HG02938 (cell line): ENCODE data around the gene C1orf185.
"Not testable (repeated sequence)": the region's sequence is repeated elsewhere in the genome, so short reads cannot be mapped to it uniquely, and the experiment has no call there.

Experiments
- ATAC-seq: cut with Tn5 transposase; IDR thresholded peaks from one replicate; pipeline ENCODE4 v1.9.1; 2021; ENCODE audit warnings: mild to moderate bottlenecking, moderate library complexity; ENCODE audit not compliant: unreplicated experiment

C1orf185 gene

DNA sequence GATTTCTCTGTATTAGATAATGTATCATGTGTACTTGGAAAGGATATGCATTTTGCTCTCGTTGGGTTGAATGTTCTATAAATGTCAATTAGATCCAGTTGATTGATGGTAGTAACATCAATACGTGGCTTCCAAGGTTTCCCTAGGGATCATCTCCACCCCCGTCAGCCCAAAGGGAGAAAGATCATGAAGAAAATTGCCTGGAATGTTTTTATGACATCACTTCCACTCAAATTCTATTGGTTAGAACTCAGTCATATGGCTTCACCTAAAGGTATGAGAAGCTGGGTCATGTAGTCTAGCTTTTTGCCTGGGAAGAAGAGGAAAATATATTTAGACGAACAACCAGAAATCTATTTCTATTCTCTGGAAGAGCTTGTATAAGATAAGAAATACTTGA lies at the start of gene C1orf185:
TSS of gene C1orf185 (plus strand) at position 253 of the 400 bp plus-strand sequence. CDS start at position 259, 6 bp downstream.
- ATAC-seq = no peak

DNA sequence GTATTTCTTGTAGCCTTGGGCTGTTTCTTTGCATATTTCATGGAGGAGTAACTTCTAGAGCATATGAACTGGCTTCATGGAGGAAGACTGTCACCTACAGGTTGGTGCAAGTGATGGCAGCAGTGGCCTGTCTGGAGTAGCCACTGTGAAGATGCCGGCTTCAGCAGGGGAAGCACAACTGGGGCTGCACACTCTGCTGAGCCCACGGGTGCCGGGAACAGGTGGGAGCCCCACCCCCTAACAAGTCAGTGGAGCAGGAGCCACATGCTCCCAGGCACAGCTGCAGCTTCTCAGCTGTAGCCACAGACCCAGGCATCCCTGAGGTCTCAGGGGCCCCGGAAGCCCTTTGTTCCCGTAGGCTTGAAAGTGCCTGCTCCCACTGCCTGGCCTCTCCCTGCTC lies 43.2 kb upstream of the C1orf185 start:
- no peak for ATAC-seq

DNA sequence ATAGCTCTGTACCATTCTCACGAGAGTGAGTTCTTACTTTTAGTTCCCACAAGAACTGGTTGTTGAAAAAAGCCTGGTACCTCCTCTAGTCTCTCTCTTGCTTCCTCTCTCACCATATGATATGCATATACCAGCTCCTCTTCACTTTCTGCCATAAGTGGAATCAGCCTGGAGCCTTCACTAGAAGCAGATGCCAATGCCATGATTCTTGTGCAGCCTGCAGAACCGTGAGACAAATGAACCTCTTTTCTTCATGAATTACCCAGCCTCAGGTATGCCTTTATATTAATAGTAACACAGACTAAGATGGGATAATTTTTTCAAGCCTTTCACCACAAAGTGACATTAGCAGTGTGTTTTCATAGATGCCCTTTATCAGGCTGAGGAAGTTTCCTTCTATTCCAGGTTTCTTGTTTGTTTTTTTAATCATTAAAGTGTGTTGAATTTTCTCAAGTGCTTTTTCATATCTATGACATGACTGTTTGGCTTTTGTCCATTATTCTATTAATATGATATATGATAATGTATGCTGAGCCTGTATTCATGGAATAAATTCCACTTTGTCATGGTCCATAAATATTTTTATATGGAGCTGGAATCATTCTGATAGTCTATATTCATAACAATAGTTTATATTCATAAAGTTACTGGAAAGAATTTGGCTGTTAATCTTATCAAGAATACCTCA lies 40.7 kb upstream of the C1orf185 start:
- no peak for ATAC-seq

DNA sequence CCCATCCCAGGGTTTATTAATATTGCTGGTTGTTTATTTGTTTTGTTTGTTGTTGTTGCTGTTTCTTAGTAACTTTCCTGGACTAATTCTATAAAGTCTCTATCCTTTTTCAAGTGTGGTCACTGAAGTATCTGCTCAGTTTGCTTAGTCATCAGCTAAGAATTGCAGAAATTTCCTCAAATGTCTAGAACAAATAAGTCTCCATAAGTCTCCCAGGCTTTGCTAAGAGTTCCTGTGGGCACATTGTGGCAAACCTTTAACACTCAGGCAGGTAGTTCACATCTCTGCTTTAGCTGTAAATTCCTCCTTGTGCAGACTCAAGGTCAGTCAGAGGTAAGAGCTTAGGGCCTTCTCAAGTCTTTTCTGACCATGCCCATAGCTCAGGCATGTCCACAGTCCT lies 38.9 kb upstream of the C1orf185 start:
- no peak for ATAC-seq

DNA sequence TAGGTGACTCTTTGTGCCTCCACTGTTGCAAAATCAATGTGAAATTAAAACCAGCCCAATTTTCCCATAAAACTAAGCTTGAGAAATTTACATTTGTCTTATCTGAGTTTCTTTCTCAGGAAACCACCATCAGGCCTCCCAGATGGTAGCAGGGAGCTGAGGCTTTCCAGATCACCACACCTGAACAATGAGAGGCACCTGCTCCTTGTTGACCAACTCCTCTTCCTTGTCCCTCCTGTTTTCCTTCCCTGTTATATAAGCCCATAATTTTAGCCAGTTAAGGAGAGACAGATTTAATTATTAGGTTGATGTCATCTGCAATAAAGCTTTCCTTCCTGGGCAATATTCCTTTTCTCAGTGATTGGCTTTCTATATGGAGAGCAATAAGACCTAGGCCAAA lies 32.0 kb upstream of the C1orf185 start:
- ATAC-seq = no peak

DNA sequence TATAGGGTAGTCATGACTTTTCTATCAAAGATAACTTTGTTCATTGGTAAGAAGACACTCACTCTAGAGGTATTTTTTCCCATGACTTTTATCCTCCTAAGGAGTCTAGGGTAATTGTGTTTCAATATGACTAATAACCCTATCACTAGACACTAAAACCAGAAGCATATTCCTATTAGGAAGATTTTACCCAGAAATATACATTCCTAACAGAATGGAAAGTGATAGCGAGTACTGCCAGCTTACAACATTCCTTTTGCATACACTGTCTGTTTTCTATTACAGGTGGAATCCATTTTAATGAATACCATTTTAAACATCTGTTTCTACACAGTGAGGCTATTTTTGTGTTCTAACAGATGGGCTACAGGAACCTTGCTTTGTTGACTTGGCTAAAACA lies 31.4 kb upstream of the C1orf185 start:
- ATAC-seq = no peak

DNA sequence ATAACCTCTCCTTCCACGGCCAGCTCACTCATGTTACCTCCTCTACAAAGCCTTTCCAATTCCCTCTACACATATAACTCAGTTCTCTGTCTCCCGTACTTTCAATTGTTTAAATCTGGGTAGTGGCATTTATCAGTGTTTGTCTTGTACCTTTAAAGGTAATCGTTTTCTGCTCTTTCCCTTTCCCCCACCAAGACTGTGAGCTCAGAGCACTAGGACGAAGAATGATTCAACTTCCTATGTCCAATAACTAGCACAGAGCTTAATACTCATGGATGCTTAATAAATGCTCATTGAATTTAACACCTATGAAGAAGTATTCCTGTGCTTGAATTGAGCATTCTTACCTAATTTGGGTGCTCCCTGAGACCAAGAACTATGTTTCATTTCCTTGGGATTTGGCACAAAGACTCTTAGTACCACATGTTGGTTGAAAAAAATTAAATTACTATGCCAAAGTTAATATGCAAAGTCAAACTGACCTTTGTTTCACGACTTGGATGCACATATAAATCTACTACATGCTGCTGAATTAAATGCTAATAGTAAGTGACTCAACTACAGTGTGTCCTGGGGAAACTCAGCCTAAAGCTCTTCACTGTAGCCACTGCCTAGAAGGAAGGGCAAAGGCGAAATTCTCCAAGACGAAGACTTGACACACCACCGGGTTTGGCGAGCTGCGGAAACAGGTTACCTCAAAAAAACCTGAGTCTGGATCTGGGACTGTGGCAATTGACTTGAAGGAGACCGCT lies 30.6 kb upstream of the C1orf185 start:
- ATAC-seq = no peak

DNA sequence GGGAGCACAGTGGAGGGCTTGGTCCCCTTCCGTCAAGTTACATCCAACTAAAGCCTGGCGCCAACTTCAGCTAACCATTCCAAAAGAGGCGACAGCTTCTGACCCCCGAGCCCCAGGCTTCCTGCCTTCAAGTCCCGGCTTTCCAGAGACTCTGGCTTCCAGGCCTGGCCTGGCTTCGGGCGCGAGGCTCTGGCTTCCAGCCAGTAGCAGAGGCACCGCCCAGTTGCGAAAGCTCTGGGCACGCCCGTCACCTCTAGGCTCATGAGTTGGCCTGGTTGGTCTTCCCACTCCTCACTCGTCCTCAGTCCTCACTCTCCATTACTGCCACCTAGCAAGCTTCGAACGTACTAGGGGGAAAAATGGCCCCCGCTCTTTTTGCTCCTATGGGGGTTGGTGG lies 30.0 kb upstream of the C1orf185 start:
- ATAC-seq = no peak

DNA sequence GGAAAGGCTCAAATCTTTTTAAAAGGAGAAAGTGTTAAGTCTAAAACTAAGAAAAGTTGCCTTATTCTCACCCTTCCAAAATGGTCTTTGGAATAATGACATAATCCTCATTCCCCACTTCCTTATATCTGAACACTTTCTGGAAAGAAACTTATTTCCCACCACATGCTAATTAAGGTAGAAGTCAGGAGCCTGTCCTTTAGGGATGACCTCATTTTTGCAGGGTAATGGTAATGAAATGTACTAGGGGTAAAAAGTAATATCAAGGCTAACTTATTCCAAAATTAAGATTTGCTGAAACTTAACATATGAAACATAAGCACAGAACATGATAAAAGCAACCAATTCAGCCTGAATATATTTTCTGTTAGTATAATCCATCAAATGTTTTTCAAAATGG lies 29.4 kb upstream of the C1orf185 start:
- no peak for ATAC-seq

DNA sequence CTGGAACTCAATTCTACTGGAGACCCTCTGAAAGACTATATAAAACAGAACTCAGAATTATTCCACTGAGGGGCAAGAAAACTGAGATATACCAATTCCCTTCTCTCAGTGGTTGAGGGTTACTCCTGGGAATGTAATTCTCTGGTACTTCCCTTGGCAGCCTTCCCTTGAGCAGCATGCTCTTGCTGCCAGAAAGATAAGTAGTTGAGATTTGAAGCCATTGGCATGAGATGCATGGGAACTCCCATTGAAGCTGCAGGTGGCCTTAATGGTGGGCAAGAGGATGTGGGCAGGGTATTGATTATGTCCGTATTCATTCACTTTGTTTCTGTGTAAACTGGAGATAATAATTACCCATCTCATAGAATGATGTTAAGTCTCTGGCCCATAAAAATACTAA lies 28.6 kb upstream of the C1orf185 start:
- no peak for ATAC-seq

DNA sequence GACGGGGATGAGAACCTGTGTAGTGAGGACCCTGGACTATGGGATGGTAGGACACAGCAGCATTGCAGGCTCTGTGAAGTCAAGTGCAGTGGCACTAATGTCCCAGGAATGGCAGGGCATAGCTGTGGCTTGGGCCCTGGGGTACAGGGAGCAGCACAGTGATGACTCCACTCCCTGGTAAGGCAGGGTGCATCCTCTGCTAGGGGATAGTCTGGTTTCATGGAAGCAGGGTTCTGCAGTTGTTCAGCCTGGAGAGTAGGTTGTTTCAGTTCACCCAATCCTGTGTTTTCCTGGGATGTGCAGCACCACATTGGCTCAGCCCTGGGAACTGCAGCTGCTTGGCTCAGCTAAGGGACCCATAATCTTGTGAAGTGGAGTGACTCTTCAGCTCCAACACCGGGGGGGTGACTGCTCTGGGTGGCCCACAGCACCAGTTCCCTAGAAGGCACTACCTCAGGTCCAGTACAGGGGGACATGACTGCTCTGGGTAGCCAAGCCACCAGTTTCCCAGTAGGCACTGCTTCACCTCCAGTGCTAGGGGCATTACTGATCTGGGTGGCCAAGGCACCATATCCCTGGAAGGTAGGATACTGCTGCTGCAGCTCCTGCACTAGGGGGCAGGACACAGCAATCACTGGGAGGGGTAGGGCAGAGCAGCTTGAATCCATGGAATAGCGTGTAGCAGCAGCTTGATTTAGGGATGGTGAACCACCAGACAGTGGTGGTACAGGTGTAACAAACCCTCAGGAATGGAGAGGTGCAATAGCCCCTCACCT lies 15.3 kb upstream of the C1orf185 start:
- no peak for ATAC-seq

DNA sequence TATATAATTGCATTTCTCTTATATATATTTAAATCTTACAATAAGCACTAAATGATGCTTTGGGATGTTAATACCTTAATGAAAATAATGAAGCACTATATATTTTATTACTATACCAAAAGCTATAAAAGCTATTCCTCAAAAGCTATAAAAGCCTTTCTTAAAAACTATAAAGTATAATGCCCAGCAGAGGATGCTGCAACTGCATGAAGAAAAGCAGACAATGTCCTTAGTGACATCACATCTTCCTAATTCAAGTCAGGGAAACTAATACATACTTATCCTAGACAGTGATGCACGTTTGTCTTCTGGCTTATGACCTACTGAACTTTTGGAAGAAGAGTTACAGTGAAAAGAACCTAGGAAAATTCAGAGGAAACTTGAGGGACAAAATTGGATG lies 13.6 kb upstream of the C1orf185 start:
- no peak for ATAC-seq

DNA sequence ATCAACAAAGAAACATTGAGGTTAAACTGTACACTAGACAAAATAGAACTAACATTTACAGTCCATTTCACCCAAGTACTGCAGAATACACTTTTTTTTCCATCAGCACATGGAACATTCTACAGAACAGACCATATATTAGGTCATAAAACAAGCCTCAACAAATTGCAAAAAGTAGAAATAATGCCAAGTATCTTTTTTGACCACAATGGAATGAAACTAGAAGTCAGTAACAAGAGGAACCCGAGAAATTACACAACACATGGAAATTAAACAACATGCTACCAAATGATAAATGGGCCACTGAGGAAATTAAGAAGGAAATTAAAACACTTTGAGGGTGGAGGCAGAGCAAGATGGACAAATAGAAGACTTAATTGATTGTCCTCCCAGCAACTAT lies 8.4 kb upstream of the C1orf185 start:
- no peak for ATAC-seq

DNA sequence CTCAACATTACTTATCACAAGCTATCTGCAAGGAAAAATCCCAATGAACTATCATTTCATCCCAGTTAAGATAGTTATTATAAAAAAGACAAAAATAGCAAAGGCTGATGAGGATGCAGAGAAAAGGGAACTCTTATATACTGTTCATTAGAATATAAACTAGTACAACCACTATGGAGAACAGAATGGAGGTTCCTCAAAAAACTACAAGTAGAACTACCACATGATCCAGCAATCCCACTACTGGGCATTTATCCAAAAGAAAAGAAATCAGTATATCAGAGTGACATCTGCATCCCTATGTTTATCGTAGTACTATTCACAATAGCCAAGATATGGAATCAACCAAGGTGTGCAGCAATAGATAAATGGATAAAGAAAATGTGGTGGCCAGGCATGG lies 4.9 kb upstream of the C1orf185 start:
- ATAC-seq = no peak

DNA sequence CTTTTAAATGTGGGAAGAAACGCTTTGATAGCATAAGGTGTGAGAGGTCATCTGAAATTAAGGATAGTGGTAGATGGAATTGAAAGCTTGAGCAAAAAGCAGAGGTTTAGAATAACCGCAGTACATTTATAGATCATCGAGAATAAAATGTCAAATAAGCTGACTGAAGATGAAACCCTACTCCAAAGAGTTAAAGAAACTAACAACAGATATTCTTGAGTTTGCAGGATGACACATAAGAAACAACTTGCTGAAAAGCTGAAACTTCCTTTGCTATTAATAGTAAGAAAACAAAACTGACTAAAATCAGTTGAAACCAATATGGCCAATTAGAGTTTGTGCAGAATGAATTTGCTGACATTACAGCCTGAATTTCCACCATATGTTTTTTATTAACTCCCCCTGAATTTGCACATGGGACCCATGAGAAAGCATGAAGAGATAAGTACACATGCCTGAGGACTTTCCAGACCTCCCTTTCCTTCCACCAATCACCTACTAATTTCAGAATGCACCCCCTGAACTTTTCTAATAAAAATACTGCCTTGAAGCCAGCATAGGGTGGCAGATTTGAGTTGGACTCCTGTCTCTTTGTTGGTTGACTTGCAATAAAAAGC lies 1.7 kb upstream of the C1orf185 start:
- no peak for ATAC-seq

DNA sequence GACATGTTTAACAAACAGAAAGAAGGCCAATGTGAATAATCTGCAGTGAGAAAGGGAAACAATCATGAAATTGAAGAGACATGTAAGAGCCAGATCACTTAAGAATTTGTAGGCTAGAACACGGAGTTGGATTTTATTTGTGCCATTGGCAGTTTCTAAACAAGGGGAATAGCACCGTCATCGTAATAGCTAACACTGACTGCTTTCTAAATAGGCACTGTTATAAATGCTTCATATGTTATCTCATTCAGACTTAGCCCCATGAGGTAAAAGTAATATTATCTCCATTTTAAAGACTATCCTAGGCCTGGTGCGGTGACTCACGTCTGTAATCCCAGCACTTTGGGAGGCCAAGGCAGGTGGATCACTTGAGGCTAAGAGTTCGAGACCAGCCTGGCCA lies 12.1 kb downstream of the C1orf185 start:
- no peak for ATAC-seq

DNA sequence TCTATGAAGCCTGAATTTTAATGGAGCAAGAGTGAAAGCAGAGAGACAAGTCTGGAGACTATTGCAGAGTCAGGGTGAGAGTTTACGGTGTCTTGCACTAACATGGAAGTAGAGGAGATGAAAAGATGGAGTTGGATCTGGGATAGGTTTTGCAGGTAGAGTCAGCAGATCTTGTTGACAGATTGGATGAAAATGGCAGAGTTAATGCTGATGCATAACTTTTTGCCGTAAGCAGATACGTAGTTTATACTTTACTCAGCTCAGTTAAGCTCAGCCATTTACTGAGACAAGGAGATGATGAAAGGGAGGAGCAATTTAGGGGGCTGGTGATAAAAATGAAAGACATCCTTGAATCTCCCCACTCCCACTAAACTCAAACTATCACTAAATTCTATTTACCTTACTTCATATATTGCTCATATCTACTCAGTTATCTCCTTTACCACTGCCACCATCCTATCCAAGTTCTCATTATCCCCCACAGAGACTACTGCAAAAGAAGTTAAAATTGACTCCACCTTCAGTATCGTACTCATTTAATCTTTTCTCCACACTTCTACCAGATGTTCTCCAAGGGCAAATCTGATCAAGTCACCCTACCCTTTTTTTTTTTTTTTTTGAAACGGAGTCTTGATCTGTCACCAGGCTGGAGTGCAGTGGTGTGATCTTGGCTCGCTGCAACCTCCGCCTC lies 13.8 kb downstream of the C1orf185 start:
- ATAC-seq = no peak

DNA sequence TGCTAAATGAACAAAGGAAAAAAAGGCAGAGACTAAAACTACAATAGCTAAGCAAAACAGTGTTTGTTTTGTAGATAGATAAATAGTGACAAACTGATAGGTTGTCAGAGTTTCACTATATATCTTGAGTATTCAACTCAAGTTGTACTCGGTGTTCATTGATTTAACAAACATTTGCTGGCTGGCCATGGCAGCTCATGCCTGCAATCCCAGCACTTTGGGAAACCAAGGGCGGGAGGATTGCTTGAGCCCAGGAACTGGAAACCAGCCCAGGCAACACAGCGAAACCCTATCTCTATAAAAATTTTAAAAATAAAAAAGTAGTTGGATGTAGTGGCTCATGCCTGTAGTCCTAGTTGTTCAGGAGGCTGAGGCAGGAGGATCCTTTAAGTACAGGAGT lies 17.3 kb downstream of the C1orf185 start:
- no peak for ATAC-seq

DNA sequence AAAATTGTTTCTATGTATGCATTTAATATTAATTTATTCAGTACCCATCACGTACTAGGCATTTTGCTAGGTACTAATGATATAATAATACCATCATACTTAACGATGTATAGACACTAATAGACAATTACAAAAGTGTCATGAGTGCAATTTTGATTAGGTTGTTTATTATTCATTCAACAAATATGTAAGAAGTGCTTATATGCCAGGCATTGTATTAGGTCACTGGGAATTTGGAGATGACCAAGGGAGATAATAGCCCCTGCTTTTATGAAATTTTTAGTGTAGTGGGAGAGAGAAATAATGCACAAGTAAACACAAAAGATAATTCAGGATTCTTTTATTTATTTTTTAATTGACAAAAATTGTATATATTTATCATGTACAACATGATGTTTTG lies 18.6 kb downstream of the C1orf185 start:
- no peak for ATAC-seq

DNA sequence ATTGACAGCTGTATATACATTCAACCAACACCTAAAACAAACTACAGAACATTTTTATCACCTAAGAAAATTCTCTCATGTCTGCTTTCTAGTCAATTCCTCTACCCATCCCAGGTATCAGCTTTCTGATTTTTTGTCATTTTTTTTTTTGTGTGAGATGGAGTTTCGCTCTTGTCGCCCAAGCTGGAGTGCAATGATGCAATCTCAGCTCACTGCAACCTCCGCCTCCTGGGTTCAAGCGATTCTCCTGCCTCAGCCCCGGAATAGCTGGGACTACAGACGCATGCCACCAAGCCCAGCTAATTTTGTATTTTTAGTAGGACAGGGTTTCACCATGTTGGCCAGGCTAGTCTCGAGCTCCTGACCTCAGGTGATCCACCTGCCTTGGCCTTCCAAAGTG lies 25.1 kb downstream of the C1orf185 start:
- ATAC-seq = not testable (repeated sequence)

DNA sequence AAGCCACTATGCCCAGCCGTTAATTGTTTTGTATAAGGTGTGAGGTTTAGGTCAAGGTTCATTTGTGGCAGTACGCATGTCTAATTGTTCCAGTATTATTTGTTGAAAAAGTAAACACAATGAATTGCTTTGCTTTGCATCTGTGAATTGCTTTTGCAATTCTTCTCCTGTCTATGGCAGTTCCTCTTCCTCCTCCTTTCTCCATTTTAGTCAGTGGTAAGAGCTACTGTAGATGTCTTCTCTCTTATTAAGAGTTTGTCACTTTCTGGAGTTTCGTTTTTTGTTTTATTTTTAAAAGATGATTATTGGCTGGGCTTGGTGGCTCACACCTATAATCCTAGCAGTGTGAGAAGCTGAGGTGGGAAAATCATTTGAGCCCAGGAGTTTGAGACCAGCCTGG lies 29.2 kb downstream of the C1orf185 start:
- ATAC-seq = no peak
